Measurements from ENCODE around the gene SIGLEC8.

GRCh38 chr19:51407511-51408131 is 50.6 kb downstream of the SIGLEC8 start:
- TF ChIP-seq FOXP2 (optimal IDR thresholded peaks at IDR 0.05; ENCODE audit: borderline replicate concordance, extremely low read depth, extremely low read length, insufficient read depth) (no peak), POLR2AphosphoS5 (IDR thresholded peaks at IDR 0.05; ENCODE audit: low read depth, low read length) (no peak), TAF1 (IDR thresholded peaks at IDR 0.05; ENCODE audit: borderline replicate concordance, insufficient read depth, low read length) (no peak), REST (IDR thresholded peaks at IDR 0.05; ENCODE audit: insufficient read depth in 1 of 2, low read depth in 2 of 2, low read length in 2 of 2) (no peak), SIN3A (IDR thresholded peaks at IDR 0.05; ENCODE audit: borderline replicate concordance, insufficient read depth, low read length) (no peak)
